COR-L47 (cell line): ENCODE data around the gene MRGPRF.
"Not testable (repeated sequence)": the region's sequence is repeated elsewhere in the genome, so short reads cannot be mapped to it uniquely, and the experiment has no call there.

Source experiments
- DNase-seq: peaks from one replicate; lab custom pipeline; 2025; lab: John Stamatoyannopoulos, UW

MRGPRF gene

DNA sequence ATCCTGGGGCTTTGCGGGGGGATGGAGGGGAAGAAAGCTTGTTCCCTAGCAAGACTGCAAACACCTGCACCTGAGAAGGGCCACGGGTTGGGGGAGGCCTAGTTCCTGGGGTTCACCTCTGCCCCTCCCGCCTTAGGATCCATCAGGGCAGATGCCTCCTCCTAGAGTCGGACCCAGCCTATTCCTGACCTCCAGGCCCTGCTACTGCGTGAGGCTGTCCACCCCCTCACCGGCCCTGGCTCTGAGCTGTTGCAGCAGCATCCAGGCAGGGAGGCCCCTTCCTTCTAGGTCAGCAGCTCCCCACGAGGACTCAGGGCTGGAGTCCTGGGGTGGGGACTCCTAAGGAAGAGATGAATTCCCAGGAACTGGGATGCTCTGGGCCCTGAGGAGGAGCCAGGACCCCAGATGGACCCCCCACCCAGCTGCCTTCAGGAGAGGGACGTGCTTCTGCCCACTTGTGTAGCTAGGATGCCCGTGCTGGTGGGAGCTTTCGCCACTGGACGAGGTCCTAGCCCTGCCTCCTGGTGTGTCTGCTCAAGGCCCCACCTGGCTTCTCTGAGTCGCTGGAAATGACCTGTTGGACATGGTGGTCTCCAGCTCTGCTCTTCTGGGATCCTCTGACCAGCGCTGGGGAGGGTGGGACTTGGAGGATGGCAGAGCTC lies 10.3 kb downstream of the MRGPRF start:
- DNase-seq: no peak

DNA sequence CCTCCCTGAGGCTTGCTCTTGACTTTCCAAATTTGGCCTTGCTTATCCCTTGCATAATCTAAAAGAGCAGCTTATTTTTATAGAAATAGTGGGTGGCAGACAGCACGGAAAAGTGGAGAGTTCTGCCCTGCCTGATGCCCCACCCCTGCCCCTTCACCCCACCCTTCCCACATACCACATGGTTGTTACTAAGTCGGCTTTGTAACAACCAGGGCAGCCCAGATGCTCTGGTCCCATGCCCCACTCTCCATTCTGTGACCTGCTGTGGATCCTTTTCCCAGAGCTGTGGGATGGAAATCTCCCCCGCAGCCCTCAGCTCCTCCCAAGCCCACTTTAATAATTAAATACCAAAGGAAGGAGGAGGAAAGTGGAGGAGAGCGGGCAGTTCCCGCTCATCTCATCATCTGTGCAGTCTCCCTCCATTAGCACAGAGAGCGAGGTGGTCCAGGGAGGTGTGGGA lies 10.9 kb downstream of the MRGPRF start:
- DNase-seq: no peak

DNA sequence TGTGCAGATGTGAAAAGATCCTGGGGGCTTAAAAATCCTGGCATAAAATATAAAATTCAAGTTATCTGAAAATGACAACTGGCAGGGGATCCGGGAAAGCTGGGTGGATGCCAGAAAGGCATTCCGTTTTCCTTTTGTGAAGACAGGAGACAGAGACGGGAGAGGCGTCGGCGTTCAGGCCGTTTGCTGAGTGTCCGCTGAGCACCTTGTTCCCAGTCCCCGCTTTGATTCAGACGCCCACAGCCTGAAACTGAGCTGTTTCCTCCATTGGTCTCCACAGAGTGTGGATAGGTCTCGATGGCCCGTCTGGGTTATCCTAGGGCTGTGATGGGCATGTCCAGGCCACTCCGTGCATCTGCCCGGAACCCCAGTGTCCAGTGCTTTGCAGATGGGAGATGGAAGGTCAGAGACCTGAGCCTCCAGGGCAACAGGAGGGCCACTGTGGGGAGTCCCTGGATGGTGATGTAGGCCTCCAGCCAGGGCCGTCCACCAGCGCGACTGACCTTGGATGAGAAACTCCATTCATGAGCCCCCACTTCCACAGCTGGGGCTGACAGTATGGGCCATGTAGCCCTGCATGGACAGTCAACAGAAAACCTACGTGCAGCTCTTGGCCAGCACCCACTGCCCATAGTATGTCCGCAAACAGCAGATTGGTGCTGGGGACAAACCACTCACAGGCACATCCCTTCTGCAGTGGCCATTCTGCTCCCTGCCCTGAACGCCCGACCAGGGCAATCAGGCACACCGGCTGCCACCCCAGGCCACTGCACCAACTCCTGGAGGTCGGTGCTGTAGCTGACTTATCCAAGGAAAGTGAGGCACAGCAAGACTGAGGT lies 11.6 kb downstream of the MRGPRF start:
- DNase-seq: no peak

DNA sequence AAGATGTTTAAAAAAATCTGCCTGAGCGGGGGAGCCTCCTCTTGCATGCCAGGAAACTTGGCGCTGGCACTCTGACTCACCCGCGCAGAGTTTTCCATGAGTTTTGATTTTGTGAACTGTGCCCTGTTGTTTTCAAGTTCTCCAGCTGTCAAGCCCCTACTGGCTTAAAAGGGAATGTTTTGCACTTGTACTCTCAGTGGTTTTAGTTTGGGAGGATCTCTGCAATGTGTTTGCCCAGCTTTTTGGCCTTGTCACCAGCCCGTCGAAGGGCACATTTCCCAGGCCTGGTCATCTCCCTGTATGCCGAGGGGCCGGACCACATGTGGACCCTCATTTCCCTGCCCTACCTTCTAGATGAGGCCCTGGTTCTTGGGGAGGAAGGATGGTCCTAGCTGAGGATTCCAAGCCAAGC lies 12.2 kb downstream of the MRGPRF start:
- no peak for DNase-seq

DNA sequence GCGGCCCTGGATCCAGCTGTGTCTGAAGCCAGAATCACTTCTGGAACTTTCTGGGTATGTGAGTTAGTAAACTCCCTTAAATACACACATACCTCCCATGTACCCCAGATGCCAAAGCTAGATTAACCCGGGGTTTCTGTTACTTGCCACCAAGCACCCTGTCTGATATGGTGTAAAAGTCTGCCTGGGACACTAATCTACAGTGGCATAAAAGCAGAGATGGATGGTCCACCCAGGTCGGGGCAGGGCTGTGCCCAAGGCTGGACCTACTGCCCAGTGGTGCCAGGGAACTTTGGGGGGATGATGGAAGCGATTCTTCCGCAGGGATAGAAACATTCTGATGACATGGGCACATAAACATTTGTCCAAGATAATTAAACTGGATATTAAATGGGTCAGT lies 12.7 kb downstream of the MRGPRF start:
- no peak for DNase-seq

- DNase-seq: not testable (repeated sequence)
Observed at GRCh38 chr11:68999748-69000355, 13.2 kb downstream of the MRGPRF start.

GRCh38 chr11:68999093-68999747 lies 13.8 kb downstream of the MRGPRF start:
- DNase-seq: no peak

- DNase-seq: peak; percentile 84
Observed at GRCh38 chr11:68998390-68998911, 14.6 kb downstream of the MRGPRF start.

DNA sequence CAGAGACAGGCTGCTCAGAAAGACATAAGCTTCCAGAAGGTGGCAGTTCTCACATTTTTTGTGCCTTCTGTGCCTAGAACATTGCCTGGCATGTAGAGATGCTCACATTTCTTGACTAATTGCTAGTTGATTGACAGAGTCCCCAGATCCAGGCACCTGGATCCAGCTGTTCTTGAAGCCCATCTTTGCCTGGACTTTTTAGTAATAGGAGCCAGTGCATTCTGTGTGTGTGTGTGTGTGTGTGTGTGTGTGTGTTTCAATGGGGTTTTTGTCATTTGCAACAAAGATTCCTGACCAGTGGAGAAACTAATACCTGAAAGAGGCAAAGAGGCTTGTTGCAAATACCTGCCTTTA lies 15.1 kb downstream of the MRGPRF start:
- DNase-seq: no peak

- DNase-seq: no peak
Observed at GRCh38 chr11:68997124-68997994, 15.7 kb downstream of the MRGPRF start.

DNA sequence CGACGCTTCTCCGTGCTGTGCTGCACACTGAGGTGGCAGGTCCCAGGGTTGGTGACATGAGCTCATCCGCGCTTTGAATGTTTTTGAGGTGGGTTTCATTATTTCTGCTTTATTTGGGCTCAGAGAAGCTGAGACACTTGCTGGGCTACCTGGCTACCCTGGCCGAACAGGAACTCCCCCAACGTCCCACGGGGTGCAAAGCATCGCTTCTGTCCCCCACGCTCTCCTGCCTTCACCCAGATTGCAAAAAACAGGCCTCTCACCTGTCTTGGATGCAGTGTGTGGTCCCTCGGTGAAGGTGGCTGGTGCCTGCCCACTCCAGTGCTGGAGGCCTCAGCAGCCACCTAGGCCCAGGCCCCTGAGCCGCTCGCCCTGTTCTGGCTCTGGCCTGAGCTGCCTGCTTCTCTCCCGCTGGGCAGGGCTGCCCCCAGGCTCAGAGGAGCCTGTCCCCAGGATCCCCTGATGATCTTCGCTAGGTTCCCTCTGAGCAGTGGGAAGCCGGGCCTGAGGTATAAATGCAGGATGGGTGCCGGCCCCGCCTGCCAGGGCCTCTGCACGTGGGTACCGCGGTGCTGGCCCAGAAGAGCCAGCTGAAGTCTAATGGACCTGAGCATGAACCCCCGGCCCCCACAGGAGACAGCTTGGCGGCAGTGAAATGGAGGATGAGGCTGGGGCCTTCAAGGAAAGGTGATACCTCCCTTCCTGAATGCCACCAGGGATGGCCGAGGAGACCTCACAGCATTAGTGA lies 16.5 kb downstream of the MRGPRF start:
- no peak for DNase-seq

DNA sequence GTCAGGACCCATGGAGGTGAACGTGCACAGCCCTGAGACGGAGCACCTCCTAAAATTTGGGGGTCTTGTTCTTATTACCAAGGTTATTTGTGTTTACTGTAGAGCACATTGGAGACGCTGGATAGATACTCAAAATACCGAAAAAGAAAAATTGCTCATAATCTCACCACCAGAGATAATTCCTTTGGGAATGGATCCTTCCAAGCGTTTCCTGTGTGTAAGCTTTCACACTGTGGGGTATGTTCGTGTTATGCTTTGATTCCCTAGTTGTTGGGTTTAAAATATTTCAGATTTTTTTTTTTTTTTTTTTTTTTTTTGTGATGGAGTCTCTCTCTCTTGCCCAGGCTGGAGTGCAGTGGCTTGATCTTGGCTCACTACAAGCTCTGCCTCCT lies 18.2 kb downstream of the MRGPRF start:
- no peak for DNase-seq

- DNase-seq: no peak
Observed at GRCh38 chr11:68994161-68994893, 18.7 kb downstream of the MRGPRF start.

DNA sequence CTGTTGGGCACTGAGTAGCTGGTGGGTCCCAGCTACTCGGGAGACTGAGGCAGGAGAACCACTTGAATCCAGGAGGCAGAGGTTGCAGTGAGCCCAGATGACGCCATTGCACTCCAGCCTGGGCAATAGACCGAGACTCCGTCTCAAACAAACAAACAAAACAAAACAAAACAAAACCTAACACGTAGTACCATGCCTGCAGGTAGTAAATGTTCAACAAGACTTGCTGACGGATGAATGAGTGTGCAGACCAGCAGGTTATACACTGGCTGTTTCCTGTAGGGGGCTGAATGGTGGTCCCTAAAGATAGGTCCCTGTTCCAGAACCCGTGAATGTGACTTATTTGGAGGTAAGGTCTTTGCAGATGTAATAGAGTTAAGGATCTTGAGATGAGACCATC lies 19.5 kb downstream of the MRGPRF start:
- no peak for DNase-seq

- DNase-seq: no peak
Observed at GRCh38 chr11:68992743-68993255, 20.2 kb downstream of the MRGPRF start.

DNA sequence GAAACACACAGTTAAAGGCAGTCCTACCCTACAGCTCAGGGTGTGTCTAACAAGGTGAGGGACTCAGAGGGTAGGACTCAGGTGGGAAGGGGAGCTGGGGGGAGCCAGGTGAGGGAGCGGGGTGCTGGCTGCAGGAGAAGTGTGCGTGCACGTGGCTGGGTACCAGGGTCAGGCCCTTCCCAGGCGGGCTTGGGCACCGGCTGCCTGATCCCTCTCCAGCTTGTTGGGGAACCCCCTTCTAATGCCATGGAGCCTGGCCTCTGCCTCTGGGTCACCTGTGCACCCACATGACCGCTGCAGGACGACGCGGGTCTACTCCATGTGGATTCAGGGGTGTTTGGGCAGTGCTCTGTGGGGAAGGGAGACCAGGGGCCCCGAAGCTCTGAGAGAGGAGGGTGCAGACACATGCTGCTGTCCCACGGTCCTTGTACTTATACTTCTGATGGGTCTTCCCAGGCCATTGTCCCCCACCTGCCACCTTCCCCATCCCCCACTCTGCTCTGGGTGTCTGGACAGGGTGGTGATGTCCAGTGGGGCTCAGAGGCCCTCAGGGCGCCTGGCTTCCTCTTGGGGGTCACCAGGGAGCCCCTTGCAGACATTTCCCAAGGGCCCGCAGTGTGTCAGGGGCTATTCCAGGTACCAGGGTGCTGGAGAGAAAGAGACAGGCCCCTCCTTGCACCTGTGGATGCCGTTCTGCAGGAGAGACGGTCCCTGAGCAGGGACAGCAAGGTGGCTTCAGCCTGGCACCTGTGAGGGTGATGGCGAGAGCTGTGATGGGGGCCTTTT lies 21.9 kb downstream of the MRGPRF start:
- no peak for DNase-seq

GRCh38 chr11:68989936-68990606 lies 23.0 kb downstream of the MRGPRF start:
- no peak for DNase-seq

DNA sequence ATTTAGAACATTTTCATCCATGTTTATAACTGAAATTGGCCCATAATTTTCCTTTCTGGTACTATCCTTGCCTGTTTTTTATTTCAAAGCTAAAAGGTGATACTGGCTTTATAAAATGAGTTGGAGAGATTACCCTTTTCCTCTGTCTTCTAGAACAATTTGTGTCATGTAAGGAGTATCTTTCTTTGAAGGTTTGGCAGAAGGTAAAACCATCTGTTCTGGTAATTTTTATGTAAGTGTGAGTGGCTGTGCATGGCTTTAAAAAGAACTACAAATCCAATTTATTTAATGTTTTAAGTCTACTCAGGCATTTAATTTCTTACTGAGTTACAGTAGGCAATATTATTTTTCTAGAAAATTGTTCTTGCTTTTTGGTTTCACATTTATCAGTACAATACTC lies 24.6 kb downstream of the MRGPRF start:
- no peak for DNase-seq
